HG02610 (cell line): ENCODE data around the gene OR52D1.
A peak's percentile ranks its signal among the peaks of the same experiment; 100 is the strongest.

Source experiments
- ATAC-seq: cut with Tn5 transposase; IDR thresholded peaks from one replicate; pipeline ENCODE4 v1.9.1; 2021; ENCODE audit warnings: mild to moderate bottlenecking, moderate library complexity; ENCODE audit not compliant: unreplicated experiment

Gene OR52D1

DNA sequence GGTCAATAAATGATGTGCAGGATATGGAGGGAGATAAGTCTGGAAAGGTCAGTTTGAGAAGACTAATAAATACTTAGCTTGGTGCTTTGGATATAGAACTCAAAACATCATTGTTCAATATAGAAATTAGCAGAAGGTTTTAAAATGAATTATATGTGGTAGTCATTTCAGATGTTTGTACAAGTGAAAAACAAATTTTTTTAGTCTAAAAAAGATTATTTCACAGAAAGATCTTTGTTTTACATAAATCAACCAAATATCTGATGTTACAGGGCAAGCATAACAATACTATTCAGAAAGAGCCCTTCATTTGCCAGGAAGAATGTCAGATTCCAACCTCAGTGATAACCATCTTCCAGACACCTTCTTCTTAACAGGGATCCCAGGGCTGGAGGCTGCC lies at the start of gene OR52D1:
OR52D1 (plus strand) TSS at position 301 of the 400 bp plus-strand sequence; CDS start at position 323, 22 bp downstream.
- ATAC-seq: no peak

DNA sequence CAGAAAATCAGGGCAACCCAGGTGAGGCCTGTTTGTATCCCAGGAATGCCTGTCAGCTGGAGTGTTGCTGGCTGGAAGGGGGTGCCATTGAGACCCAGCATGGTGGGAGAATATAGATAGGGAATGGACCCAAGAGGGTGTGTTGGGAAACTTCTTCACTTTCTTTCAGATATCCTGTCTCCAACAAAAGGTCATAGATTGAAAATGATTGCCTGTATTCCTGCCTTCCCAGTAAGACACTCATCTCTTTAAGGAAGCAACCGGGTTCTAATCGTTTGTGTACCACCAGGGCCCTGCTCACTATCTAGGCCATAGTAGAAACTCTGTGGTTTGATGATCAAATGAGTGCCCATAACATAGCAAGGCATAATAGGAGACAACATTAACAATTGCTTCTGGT lies 47.1 kb upstream of the OR52D1 start, which contains the start of gene OR51I1:
OR51I1 (minus strand) TSS at position 101 of the 400 bp plus-strand sequence; CDS start at position 101, 0 bp downstream.
- no peak for ATAC-seq

DNA sequence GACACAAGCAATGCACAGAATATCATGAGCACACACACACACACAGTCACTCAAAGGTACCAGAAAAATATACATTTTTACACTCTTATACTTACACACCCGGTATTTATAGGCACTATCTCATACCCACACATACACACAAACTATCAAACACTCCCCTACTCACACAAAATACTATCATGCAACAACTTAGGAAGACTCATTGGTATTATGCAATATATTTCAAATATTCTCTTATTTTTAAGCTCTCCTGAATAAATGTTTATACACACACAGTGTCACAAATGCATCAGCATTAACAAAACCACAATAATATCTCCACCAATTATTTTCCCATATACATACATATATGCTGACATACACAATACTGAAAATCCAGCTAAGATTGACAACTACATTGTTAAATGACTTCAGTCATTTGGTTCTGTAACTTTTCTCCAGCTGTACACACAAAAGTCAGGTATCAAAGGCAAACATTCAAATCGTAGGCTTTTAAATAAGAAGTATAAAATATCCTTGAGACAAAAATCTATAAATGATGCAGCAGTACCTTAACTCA lies 44.6 kb upstream of the OR52D1 start:
- no peak for ATAC-seq

DNA sequence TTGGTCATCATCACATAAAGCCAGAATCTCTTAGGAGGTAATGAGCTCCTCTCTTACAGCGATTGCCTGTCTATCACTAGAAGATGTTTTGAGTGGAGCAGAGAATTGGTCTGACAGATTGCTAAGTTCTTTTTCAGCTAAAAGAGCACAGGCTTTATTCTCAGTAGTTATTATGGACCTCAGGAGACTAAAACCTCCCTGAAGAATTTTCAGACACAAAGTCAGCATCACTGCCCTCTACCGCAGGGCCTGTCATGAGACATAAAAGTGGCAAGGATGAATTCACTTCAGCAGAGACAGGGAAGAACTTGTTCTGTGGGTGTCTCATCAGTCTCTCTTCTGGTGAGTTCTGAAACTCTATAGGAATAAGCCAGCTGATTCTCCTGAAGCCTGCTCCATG lies 39.5 kb upstream of the OR52D1 start, which contains the start of gene OR51I2:
OR51I2 (plus strand) TSS at position 301 of the 400 bp plus-strand sequence. CDS start 4,166 bp downstream, outside the sequence.
- no peak for ATAC-seq

- ATAC-seq: no peak
Measured at GRCh38 chr11:5449432-5449831, 39.1 kb upstream of the OR52D1 start.

DNA sequence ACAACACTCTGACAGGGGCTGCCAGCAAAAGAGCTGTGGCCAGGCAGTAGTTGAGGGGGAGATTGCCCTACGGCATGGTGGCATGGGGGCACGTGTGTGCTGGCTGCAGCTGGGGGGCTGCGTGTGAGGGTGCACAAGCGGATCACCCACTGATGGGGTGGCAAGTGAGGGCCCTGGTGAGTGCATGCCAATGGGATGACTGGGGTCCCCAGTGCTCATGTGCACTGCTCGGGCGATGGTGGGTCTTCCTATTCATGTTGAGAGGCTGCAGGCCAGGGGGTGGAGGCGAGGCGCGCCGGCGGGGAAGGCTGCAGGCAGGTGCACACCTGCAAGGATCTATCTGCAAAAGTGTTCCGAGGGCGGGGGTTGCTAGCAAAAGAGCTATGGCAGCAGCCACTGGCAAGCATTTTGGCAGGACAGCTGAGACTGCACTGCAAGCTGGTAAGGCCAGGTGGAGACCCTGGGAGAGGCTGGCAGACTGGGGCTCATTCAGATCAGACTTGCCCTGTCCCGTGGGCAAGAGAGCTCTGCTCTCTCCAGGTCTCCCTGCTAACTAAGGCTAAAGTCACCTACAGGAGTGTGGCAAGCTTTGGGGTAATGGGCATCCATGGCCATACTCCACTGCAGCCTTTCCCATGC lies 27.4 kb upstream of the OR52D1 start:
- no peak for ATAC-seq

- ATAC-seq: no peak
Measured at GRCh38 chr11:5467527-5467926, 21.0 kb upstream of the OR52D1 start.

DNA sequence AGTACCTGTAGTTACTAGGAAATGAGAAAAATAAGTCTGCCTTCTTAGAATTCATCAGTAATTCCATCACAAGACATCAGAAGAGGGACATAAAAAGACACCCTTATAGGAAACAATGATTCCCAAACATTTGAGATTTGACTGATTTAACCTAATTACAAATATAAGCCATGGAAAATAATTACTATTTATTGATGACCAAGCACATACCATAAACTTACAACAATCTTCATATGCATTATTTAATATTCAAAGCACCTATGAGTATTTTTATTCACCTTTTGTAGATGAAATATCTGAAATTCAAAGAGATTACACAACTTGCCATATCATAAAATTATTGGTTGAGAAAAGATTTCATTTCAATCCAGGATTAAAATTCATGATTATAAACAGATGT lies 14.6 kb upstream of the OR52D1 start:
- ATAC-seq: no peak

DNA sequence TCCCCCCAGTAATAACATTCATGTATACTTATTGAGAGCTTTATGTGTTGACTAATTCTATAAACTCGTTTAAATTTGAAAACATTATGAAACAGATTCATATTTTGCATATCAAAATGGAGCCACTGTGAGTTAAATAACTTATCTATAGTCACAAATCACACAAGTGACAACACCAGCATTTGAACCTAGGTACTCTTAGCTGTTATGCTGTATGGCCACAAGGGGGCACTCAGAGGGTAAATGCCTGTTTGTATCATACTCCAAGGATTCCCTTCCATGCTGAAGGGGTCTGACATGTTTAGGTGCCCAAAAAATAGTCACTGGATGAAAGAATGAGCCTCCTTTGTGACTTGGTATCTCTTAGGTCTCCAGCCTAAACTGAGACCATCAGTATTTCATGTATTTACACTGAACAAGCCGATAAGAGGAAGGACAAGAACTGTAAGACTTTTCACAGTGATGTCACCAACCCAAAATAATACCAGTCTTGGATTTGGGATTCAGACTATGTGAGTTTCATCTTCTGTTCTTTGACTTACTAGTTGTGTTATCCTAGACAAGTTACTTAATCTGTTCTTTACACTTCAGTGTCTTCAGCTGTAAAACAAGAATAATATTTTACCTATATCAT lies 12.2 kb upstream of the OR52D1 start:
- ATAC-seq: peak; percentile 80

GRCh38 chr11:5486003-5486402 lies 2.5 kb upstream of the OR52D1 start:
- ATAC-seq: no peak

DNA sequence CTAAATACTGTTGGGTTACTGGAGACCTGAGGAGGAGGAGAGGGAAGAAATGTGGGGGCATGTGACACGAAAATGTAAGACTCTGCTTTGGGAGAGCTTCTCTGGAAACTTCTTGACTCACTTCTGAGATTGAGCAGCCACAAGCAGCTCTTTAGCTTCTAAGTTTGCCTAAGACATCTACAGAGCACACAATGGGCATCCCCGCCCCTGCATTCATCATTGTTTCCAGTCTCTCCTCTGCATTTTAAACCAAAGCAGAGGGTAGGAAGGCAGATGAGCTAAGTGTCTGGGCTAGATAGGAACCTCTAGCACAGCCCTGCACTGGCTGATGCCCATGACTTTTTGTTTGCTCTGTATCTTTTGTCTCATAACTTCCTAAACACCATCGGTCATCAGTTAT lies 2.1 kb upstream of the OR52D1 start:
- ATAC-seq: no peak

- no peak for ATAC-seq
Measured at GRCh38 chr11:5488798-5489399, 414 bp downstream of the OR52D1 start.

DNA sequence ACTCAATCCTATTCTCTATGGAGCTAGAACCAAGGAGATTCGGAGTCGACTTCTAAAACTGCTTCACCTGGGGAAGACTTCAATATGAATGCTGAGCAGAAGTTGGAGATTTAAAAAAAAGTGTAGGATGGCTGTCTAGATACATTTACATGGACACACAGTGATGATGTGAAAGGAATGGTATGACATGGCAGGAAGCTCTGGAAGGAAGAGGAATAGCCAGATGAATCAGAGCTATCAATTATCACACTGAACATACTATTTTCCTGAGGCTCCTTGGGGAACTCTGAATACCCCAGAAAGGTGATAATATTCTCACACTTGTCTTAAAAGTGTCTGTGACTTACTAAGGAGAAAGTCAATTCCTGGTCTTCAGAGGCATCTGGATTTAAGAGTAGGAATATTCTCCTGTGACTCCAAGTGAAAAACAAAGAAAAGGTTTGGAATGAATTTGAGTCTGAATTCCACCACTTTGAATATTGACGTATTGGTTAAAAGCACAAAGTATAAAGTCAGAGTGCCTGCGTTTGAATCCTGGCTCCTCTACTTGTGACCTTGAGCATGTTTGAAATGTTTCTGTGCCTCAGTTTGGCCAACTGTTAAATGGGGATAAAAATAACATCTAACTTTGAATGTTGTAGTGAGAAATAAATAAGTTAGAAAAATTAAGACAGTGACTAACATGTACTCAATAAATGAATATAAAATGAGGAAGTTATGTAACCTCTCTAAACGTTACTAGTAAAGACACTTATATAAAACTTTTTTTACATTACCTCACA lies 1.3 kb downstream of the OR52D1 start:
- ATAC-seq: no peak

GRCh38 chr11:5499671-5500070 lies 11.2 kb downstream of the OR52D1 start:
- no peak for ATAC-seq

GRCh38 chr11:5500393-5500801 lies 11.9 kb downstream of the OR52D1 start:
- no peak for ATAC-seq

- ATAC-seq: no peak
Measured at GRCh38 chr11:5504403-5504921, 16.0 kb downstream of the OR52D1 start.

- no peak for ATAC-seq
Measured at GRCh38 chr11:5505363-5506048, 17.0 kb downstream of the OR52D1 start.

- ATAC-seq: no peak
Measured at GRCh38 chr11:5507177-5507932, 18.9 kb downstream of the OR52D1 start.

DNA sequence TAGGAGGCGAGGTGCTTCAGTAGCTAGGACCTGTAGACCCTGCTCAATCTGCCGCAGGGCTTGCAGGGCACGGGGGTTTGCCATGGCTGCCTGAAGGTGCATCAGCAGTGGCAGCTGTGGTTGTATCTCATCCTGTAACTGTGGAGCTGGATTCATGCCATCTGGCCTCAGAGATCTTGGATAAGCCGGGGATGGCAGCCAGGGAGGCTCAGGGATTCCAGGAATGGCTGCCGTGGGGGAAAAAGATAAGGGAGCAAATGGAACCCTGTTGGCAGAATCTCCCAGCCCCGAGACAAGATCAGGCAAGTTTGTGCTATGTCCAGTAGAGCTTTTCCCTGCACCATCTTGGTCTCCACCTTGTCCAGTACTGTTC lies 19.4 kb downstream of the OR52D1 start:
- no peak for ATAC-seq
